Osteocyte (in vitro differentiated cells): ENCODE data around the gene MAPK8IP3. TPM values are rescaled to one million over a fixed set of nuclear protein-coding genes. Genes with fewer than 3 reads are reported as not detected.

Experiments
- DNase-seq: peaks from one replicate; pipeline ENCODE4 v3.0.0; 2021; ENCODE audit warnings: mixed read lengths; ENCODE audit not compliant: unreplicated experiment; ENCODE audit errors: extremely low spot score
- H3K27ac Mint-ChIP-seq: one replicate; pipeline ENCODE4 v1.8.0; 2021; ENCODE audit warnings: mild to moderate bottlenecking, mixed read lengths; ENCODE audit not compliant: unreplicated experiment
- H3K27me3 Mint-ChIP-seq: one replicate; pipeline ENCODE4 v1.8.0; 2021; ENCODE audit warnings: mixed read lengths; ENCODE audit not compliant: unreplicated experiment
- H3K36me3 Mint-ChIP-seq: one replicate; pipeline ENCODE4 v1.8.0; 2021; ENCODE audit warnings: mixed read lengths; ENCODE audit not compliant: unreplicated experiment
- H3K4me1 Mint-ChIP-seq: one replicate; pipeline ENCODE4 v1.8.0; 2021; ENCODE audit warnings: mixed read lengths; ENCODE audit not compliant: unreplicated experiment
- H3K4me3 Mint-ChIP-seq: one replicate; pipeline ENCODE4 v1.8.0; 2021; ENCODE audit warnings: mild to moderate bottlenecking, moderate library complexity, mixed read lengths; ENCODE audit not compliant: unreplicated experiment
- H3K9me3 Mint-ChIP-seq: one replicate; pipeline ENCODE4 v1.8.0; 2021; ENCODE audit warnings: mixed read lengths; ENCODE audit not compliant: unreplicated experiment
- CTCF ChIP-seq: fragments of 200-600 bp; sonication (generic); IDR thresholded peaks from 2 replicates; pipeline ENCODE4 v1.5.0; 2021; ENCODE audit warnings: antibody characterized with exemption, mild to moderate bottlenecking, moderate library complexity
- total RNA-seq: library from RNA; stranded (reverse); gene quantifications from 2 replicates; pipeline ENCODE4 v1.2.1, GENCODE V29; 2021

MAPK8IP3 gene
- total RNA-seq, 1 donor from 2014 or later = 105 TPM

GRCh38 chr16:1766701-1767100 lies 60.7 kb downstream of the MAPK8IP3 start:
- no peak overlapping the region for H3K27ac Mint-ChIP-seq
- TF ChIP-seq CTCF = no peak
- peaks cover 5% of the 10 kb centered on the region for H3K36me3 Mint-ChIP-seq
- H3K4me1 Mint-ChIP-seq = peaks cover 5% of the 10 kb centered on the region
- H3K27me3 Mint-ChIP-seq = no peaks in the 10 kb centered on the region
- DNase-seq = no peak
- no peaks in the 10 kb centered on the region for H3K9me3 Mint-ChIP-seq
- H3K4me3 Mint-ChIP-seq = no peak overlapping the region

- H3K27ac Mint-ChIP-seq = no peak overlapping the region
These were observed 61.4 kb downstream of the MAPK8IP3 start for GRCh38 chr16:1767116-1767994.

GRCh38 chr16:1768061-1768766 lies 62.2 kb downstream of the MAPK8IP3 start:
- peaks cover 5% of the 10 kb centered on the region for H3K36me3 Mint-ChIP-seq

More at GRCh38 chr16:1767116-1767994, 61.4 kb downstream of the MAPK8IP3 start:
- Mint-ChIP-seq H3K4me3 (no peak overlapping the region), H3K9me3 (no peaks in the 10 kb centered on the region), H3K4me1 (peaks cover 11% of the 10 kb centered on the region), H3K27me3 (no peaks in the 10 kb centered on the region), H3K36me3 (peaks cover 5% of the 10 kb centered on the region)
- DNase-seq = no peak
- no peak for TF ChIP-seq CTCF

GRCh38 chr16:1768767-1769401 lies 62.9 kb downstream of the MAPK8IP3 start:
- Mint-ChIP-seq H3K9me3 (no peaks in the 10 kb centered on the region), H3K27me3 (no peaks in the 10 kb centered on the region), H3K36me3 (peaks cover 5% of the 10 kb centered on the region), H3K27ac (no peak overlapping the region), H3K4me1 (peaks cover 13% of the 10 kb centered on the region), H3K4me3 (no peak overlapping the region)
- DNase-seq = no peak
- no peak for TF ChIP-seq CTCF

More at GRCh38 chr16:1768061-1768766, 62.2 kb downstream of the MAPK8IP3 start:
- Mint-ChIP-seq H3K27me3 (no peaks in the 10 kb centered on the region), H3K4me3 (no peak overlapping the region), H3K9me3 (no peaks in the 10 kb centered on the region), H3K27ac (no peak overlapping the region), H3K4me1 (peaks cover 12% of the 10 kb centered on the region)
- DNase-seq = no peak
- no peak for TF ChIP-seq CTCF
